Lower leg skin (tissue), 3 donors: Measurements from ENCODE around the gene POLK.

ENCODE experiments used
- POLR2A ChIP-seq, 2 donors: fragments of 450-650 bp; IDR thresholded peaks; one replicate each; pipeline ENCODE4 v1.6.1; 2016 to 2017; ENCODE audit warnings: antibody characterized with exemption in 2 of 2, mild to moderate bottlenecking in 1 of 2, moderate library complexity in 1 of 2
- TF ChIP-seq, protein P1 (sequence below), 3 donors: fragments of 450-650 bp; IDR thresholded peaks; one replicate each; pipeline ENCODE4 v1.5.1; 2016; ENCODE audit warnings: antibody characterized with exemption in 3 of 3, mild to moderate bottlenecking in 3 of 3, moderate library complexity in 2 of 3

DNA sequence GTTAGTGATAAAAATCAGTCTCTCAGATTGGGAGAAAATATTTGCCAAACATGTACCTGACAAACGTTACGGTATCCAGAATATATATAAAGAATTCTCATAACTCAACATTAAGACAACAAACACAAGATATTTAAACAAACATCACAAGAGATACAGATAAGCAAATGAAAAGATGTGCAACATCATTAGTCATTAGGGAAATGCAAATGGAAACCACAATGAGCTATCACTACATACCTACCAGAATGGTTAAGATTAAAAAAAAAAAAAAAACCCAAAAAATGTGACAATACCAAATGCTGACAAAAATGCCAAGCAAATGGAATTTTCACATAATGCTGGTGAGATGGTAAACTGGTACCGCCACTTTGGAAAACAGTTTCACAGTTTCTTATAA, 15.7 kb upstream of the POLK start:
- TF ChIP-seq, protein P1, sequence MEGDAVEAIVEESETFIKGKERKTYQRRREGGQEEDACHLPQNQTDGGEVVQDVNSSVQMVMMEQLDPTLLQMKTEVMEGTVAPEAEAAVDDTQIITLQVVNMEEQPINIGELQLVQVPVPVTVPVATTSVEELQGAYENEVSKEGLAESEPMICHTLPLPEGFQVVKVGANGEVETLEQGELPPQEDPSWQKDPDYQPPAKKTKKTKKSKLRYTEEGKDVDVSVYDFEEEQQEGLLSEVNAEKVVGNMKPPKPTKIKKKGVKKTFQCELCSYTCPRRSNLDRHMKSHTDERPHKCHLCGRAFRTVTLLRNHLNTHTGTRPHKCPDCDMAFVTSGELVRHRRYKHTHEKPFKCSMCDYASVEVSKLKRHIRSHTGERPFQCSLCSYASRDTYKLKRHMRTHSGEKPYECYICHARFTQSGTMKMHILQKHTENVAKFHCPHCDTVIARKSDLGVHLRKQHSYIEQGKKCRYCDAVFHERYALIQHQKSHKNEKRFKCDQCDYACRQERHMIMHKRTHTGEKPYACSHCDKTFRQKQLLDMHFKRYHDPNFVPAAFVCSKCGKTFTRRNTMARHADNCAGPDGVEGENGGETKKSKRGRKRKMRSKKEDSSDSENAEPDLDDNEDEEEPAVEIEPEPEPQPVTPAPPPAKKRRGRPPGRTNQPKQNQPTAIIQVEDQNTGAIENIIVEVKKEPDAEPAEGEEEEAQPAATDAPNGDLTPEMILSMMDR (IDR thresholded peaks at IDR 0.05): no peak
- TF ChIP-seq POLR2A (IDR thresholded peaks at IDR 0.05): no peak
